Glomerular visceral epithelial cell (primary cell): ENCODE data around the gene KCNJ15.

Experiments
- DNase-seq: peaks from one replicate; pipeline ENCODE4 v3.0.0-alpha.2; 2016; ENCODE audit errors: extremely low spot score

KCNJ15 gene

DNA sequence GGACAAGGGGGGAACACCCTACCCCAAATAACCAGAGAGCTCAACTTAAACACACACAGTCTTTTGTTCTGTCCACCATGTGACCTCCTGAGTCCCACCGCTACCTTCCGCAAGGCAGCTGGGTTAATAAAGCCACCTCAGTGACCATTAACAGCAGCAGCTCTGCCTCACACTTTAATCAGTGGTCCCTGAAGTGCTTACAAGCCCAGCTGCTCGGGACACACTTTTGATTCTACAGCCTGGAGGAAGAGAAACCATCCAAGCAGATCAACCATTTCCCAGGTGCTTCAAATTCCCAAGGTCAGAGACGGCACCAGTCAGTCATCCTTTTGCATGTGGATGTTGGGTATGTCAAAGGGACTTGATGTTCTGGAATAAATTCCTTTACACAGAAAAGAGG lies 70.1 kb downstream of the KCNJ15 start:
- DNase-seq: peak; percentile 48

DNA sequence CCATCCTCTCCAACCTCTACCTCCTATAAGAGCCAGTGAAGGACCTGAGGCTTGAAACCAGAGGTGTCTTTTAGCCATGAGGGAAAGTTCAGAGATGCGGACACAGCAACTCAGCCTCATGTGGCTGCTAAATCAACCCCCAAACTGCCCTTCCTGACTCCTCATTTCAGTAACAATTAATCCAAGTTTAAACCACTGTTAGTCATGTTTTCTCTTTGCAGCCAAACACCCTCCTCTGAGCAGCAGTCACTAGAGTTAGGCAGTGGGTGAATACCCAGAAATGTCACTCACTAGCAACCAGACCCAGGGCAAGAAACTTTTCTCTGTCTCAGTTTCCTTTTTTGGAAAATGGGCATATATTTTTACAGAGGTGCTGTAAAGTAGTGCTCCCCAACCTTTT lies 71.2 kb downstream of the KCNJ15 start:
- peak; percentile 41 for DNase-seq

- no peak for DNase-seq
Observed at GRCh38 chr21:38329162-38329561, 72.4 kb downstream of the KCNJ15 start.

DNA sequence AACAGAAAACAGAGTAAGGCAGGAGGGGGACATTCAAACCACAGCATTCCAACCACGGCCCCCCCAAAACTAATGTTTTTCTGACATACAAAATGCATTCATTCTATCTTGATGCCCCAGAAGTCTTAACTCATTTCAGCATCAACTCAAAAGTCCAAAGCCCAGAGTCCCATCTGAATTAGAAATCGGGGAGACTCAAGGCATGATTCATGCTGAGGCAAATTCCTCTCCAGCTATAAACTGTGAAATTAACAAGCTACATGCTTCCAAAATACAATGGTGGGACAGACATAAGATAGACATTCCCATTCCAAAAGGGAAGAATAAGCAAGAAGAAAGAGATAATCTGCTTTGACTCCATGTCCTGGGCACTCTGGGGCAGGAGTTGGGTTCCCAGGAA lies 73.9 kb downstream of the KCNJ15 start:
- no peak for DNase-seq

DNA sequence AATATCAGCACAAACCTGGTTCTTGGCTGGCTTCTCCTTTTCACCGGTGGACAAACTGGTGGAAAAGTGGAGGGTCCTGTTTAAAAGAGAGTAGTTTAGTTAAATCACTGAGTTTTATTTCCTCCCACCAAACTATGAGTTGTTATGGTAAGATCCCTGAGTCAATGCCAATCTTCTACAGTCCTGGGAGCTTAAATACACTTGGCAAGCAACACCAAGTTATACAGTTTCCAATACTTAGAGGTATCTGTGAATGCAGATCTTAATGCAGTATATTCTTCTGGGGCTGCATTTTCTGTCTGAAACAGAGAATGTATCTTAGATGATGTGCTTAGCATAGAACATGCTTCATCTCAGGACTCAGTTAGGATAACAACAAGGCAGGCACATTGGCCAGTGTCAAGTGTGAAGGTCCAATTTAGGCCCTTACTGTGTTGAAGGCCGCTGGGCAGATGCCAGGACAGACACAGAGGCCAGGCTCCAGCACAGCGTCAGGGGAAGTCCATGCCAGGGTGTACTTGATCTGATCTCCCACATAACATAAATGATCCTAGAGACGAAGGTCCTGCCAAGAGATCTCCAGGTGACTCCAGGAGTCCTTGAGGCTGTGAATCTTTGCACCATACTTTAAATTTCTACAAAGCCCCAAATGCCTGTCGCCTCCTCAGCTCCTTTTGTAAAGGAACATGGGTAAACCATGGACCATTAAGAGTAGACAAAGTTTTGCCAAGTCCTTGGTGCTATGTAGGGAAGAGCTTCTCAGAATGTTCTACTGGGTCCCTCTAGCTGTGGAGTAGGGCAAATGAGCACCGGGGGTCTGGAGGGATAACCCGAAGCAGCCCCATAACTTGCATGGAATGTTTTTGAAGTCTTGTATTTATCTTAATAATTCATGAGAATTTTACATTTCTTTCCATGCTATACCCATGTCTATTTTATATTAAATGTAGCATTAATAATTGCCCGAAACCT lies 76.8 kb downstream of the KCNJ15 start:
- DNase-seq: no peak

GRCh38 chr21:38334866-38335265 lies 78.1 kb downstream of the KCNJ15 start:
- no peak for DNase-seq

DNA sequence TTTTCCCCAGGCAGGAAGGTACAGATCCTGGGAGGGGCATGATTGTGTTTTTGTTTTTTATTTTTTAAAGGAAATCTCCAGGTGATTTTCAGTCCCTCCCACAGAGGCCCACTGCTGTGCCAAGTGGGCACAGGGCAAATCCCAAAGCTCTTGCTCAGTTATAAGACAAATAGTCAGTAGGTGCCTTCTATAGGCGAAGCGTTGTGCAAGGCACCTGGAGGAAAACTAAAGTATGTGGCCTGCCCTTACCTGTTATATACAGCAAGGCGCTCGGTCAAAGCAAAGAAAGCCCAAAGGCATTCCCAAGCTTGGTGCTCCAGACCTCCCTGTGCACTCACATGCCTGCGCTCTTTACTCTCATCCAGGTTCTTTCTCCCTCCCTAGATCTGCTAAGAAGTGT lies 81.0 kb downstream of the KCNJ15 start:
- DNase-seq: no peak

DNA sequence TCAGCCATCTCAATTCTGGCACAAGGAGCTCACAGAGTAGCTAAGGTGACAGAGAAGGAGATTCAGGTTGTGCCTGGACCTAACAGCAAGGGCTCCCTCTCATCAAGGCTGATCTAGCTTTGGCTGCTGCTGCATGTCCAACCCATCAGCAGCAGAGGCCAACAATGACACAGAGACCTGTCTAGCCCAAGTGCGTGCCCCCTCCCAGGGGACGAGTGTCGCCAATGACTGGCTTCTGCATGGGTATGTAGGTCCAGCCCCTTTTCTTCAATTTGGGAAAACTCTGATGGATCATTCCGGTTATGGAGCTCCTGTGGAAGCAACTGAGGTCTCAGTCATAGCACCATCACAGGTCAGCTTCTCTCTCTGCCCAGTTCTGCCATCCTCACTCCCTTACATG lies 83.3 kb downstream of the KCNJ15 start:
- no peak for DNase-seq

- DNase-seq: peak; percentile 25
Observed at GRCh38 chr21:38341546-38342012, 84.8 kb downstream of the KCNJ15 start.

GRCh38 chr21:38342739-38343138 lies 85.9 kb downstream of the KCNJ15 start:
- DNase-seq: no peak

- peak; percentile 74 for DNase-seq
Observed at GRCh38 chr21:38343691-38344090, 86.9 kb downstream of the KCNJ15 start.

DNA sequence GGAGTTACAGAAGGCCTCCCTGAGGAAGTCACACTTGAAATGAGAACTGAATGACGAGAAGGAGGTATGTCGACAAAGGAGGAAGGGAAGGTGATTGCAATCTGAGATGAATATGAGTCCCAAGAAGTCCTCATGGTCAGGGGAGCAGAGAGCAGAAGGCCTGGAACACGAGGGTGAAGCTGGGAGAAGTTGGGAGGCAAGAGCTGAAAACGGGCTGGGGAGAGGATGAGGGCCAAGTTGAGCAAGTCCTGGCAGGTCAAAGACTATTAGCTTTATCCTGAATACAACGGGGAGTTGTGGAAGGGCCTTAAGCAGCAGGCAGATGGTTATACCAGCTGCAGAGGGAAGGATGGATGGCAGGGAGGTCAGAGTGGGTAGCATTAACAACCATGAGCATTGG lies 89.5 kb downstream of the KCNJ15 start:
- no peak for DNase-seq

- peak; percentile 93 for DNase-seq
Observed at GRCh38 chr21:38349111-38349746, 92.4 kb downstream of the KCNJ15 start.

DNA sequence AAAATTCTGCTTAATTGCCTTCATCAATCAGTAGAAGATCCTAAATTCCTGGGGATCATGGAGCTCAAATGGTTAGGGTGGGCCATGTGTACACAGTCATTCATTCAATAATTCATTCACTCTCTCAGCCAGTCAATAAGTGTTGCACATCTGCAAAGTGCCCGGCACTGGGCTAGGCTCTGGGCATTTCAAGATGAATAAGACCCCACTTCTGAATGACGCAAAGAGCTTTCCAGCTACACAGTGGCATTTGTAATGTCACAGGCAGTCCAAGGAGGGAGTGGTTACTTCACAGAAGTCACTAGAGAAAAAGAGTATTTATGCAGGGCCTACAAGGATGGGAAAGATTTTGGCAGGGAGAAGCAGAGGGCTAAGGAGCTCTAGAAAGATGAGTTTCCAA lies 93.2 kb downstream of the KCNJ15 start:
- no peak for DNase-seq

DNA sequence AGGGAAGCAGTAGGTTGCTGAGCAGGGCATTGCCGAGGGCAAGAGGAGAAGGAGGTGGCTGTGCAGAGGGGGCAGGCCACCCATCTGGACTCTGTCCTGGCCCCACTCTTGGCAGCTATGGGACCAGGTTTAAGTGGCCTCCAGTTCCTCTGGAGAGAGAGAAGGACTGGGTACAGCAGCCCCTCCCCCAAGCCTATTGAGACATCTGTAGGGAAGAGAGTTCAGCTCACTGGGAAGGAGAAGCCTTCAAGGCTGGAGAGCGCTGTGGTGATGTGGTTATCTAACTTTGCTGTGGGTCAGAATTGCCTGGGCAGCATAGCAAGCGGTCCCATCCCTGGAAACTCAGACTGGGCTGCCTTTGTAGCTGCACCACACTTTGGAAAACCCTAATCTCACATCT lies 93.9 kb downstream of the KCNJ15 start:
- no peak for DNase-seq

GRCh38 chr21:38351176-38351959 lies 94.6 kb downstream of the KCNJ15 start:
- DNase-seq: no peak

GRCh38 chr21:38351961-38352521 lies 95.2 kb downstream of the KCNJ15 start:
- peak; percentile 61 for DNase-seq

GRCh38 chr21:38352536-38353219 lies 95.9 kb downstream of the KCNJ15 start:
- peak; percentile 83 for DNase-seq

GRCh38 chr21:38354231-38354630 lies 97.4 kb downstream of the KCNJ15 start:
- no peak for DNase-seq

DNA sequence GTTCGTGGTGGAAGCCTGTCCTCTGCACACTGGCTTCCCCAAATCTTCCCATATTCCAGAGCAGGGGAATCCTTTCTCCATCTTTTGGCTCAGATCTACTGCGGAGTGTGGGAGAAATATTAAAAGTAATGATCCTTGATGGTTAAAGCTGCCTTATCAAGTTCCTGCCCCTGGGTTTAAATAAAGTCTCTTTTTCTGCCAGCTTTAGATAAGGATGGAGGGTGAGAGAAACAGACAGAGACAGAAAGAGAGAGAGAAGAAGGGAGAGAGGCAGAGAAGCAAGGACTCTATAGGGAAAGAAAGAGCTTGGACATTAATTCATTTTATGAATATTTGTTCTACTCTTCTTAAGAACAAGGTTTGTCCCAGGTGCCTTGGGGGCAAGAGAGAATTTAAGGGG lies 98.0 kb downstream of the KCNJ15 start:
- no peak for DNase-seq

GRCh38 chr21:38355353-38355752 lies 98.6 kb downstream of the KCNJ15 start:
- DNase-seq: no peak
